Activated CD4-positive, alpha-beta T cell treated with anti-CD3 and anti-CD28 coated beads for 4 hours (primary cell): Measurements from ENCODE around the gene PLD4.

Experiments
- DNase-seq, 2 donors: peaks; one replicate each; pipeline ENCODE4 v3.0.0-alpha.2; 2020

The PLD4 gene

DNA sequence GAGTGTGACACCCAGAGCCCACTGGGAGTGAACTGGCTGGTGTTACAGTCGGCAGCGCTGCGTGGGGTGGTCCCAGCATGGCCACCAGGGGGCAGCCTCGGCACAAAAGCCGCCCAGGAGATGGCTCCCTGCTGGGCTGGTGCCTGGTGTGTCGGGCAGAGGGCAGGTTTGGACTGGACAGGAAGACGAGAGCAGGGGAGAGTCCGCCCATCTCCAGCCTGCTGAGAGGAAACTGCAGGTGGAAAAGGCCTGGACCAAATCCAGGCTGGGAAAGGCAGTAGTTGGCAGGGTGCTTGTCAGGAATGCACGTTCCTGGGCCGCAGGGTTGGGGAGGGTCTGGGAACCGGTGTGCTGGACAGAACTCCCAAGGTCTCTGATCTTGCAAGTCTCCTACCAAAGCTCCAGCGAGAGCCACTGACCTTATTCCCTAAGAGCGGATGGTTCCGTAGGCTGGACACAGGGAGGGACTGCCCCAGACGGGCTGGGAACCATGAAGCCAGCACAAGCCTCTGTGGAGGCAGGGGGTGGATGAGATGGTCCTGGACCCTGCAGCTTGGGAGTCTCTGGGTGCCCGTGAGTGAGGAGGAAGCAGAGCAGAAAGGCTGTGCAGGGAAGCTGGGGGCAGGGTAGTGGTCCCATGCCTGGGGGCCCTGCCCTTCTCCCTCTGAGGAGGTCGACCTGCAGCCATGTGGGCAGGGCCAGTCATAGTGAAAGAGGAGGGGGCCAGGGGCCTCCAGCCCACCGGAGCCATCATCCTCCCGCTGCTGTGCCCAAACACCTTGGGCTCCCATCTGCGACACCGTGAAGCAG is 51.7 kb downstream of the PLD4 start:
- DNase-seq, result peak; percentile 83 to 87

DNA sequence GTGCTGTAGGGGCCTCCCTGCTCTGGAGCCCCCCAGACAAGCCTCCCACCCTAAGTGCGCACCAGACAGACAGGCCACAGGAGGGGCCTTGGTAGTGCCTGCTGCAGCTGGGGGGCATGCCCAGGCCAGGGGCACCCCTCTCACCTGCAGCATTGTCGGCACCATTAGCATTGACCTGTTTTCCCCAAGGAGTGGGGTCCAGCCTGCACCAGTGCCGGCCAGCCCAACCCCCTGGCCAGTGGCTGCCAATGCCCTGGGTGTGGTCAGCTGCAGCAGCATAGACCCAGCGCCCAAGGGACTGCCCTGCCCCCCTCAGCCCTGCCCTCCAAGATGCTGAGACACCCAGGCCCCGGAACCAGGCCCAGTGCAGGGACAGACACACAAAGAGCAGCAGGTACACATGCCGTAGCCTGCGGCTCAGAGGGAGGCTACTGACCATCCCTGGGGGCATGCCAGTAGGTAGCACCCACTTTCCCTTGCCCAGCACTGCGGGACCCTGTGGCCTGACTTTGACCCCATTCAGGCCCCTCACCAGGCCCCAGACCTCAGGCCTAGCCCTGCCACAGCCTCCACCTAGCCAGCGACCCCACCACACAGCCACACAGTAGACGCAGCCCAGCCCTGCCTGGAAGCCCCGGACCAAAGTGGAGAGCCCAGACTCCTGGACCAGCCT is 52.5 kb downstream of the PLD4 start:
- DNase-seq, result no peak

DNA sequence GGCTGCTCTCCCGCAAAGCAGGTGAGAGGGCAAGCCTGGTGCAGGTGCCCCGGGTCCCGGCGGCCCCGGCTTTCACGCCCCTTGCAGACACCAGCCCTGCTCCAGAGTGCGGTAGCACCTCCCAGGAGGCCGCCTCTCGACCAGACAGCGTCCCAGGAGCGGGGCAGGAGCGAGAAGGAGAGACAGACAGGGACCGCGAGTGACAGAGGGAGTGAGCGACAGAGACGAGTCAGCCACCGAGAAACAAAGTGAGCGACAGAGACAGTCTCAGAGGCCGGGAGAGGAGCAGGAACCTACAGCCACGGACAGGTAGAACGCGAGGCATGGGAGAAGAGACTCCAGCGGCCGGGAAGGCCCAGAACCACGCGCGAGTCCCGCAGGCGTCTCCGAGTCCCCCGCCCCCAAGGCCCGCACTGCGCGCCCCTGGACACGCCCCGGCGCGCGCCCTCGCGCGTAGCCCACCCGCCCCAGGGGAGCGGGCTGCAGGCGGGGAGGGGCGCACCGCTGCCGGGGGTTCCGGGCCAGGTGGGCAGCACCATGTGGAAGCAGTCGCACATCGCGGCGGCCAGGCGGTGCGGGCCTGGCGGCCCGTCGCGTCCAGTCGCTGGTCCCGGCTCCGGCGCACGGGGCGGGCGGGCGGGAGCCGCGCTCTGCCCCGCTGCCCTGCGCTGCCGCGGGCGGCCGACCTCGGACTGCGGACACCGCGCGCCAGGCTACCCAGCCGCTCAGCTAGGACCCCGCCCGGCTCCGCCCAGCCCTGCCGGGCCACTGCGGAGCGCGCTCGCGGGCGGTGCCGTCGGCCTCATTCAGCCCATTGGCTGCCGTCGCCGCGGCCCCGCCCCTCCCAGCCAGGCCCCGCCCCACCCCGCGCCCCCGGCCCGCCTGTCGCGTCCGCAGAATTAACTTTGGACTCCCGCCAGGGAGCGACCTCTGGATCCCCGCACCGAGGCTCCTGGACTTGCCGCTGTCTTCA is 53.3 kb downstream of the PLD4 start, which contains the start of gene AHNAK2:
TSS of gene AHNAK2 (minus strand) at position 694 of the 973 bp plus-strand sequence. CDS start at position 557, 137 bp downstream.
- DNase-seq, result peak in 1 of 2 donors; percentile 46

DNA sequence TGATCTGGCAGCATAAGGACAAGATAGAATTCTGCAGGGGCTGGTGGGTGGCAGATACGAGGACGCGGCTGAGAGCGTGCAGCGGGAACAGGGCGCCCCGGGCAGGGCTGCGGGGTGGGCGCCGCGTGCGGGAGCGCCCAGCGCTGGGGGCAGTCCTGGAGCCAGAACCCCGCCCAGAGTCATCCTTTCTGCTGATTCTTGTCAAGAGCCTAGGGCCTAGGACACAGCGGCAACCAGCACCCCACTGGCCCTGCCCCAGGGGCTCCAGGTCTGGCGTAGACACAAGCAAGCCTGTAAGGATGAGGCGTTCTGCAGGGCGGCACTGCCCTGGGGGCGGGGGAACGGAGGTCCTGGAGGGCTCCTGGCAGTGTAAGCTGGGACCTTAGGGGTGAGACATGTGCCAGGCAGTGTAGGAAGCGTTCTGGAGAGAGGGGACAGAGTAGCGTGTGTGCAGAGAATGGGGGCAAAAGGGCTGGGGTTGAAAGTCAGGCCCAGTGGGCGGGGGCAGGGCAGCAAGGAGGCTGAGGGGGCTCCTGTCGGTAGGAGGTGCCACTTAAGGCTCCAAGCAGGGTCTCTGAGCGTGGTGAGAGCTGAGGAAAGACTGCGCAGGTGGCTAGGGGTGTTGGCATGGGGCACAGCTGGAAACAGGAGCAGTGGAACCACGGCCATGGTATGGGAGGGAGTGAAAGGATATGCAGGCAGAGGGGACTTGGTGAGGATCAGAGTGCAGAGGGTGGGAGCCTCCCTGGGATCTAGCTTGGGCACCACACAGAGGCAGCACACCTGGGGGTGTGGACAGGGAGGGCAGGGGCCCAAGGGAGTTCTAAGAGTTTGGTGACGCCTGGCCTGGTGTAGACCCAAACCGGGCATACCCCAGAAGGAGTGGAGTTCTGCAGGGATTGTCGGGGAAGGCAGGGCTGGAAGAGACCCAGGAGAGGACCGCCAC is 54.3 kb downstream of the PLD4 start:
- DNase-seq, result no peak

DNA sequence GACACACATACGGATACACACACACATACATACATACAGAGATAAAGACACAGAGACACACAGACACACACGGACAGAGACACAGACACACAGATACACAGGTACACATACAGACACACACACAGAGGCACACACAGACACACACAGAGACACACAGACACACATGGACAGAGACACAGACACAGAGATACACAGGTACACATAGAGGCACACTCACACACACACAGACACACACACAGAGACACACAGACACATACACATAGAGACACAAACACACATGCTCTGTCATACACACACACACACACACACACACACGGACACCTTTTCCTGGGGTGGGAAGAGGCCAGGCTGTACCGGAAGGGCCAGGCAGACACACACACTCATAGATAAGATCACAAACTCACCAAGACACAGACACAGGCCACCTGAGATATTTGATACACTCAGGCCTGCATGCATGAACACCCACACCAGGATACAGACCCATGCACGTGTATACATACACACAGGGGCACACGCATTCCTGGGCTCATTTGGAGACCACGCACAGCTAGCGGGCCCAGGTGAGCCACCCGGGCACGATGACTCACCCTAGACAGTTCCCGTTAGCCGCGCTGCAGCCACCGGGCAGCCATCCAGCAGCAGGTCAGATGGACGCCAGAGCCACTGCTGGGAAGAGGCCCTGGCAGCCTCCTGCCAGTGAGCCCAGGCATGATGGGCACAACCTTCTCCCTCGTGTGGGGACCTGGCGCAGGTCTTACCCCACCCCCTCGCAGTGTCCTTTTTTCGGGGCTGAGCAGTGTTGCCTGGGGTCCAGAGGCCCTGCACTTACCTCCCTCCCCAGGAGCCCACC is 55.3 kb downstream of the PLD4 start:
- DNase-seq, result no peak

DNA sequence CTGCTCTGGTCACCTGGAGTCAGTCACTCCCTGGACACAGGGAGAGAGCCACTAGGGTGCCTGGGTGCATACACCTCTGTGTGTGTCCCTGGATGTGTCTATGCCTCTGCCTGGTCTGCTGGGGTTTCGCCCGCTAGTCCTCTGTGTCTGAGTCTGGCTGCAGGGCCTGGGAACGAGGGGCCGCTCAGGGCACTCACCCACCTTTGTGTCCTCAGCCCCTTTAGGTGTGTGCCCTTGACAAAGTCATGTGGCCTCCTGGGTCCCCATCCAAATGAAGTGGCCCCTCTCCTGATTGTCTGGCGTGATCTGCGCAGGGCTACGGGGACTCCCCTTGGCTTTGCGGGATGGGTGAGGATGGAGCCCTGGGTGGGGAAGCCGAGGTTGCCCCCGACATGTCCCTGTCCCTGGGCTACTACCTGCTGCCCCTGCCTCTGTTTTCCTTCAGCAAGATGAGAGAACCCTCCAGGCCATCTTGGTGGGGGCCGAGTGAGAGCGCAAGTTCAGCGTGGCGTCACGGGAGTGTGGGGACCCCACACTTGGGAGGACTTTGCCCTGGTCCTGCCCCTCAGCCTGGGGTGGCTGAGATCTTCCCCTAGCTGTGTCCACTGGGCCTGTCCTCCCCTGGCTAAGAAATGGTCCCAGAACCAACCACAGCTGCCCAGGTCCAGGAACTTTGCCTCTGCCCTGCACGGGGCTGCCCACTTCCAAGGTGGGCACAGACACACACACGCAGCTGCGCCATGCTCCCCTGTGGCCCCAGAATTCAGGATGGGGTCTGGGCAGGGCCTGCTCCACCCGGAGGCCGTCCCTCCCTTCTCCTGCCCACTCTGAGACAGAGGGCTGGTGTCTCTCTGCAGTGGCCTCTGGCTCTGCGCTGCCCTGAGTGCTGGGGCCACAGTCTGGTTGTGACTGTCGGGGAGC is 56.2 kb downstream of the PLD4 start:
- no peak for DNase-seq

DNA sequence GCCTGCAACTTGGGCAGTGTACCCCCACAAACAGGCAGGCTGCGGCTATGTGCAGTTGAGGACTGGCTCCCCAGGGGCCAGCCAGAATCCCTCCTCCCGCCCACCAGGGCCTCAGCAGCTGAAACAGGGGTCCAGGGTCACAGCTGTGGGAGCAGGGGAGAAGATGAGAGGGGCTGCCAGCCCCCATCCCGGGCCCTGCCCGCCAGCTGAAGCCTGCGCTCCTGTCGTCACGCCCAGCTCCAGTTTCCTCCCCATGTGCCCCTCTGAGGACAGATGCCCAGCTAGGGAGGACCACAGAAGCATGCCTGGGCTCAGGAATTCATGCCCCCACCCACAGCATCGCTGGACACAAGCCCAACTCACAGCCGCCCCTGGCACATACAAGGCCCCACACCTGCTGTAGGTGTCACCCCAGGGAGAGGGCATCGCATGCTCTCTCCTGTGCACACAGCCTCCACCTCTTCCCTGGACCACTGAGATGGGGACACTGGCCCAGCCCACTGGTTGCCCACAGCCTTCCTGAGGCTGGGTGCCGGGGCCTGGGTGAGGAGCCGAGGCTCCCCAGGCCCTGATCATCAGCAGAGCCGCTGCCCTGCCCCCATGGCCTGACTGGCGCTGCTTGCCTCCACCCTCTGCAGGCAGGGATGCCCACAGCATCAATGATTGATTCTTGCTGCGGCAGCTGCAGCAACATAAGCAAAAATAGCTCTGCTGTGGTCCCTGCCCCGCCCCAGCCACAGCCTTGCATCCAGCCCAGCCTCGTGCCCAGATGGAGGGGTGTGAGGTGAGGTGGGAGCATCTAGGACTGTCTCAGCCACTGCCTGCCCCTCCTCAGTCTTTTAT is 57.2 kb downstream of the PLD4 start:
- no peak for DNase-seq

DNA sequence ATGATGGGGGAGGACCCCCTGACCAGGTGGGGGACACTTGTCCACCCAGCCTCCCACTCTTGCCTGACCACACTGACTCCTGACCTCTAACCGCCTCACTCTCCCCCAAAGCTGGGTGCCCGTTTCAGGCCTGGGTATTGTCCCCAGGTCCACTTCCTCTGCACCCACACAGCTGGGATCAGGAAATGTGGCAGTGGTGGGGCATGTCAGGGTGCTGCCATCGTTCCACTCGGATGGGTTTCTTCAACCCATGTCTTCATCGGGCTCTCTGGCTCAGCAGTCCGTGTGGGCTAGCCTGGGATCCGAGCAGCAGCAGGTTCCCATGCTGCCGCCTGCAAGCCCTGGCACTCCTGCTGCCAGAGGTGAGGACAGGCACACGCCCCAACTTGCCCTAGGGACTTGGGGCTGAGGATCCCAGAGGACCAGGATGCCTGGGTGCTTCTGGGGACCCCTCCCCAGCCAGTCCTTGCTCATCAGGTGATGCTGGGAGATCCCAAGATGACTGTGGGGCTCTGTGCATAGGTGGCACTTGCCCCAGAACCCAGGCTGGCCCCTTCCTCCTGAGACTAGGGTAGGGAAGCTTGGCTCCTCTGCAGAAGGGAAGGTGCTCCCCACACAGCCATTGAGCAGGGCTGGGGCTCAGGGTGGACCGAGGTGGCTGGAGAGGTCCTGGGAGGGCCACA is 58.0 kb downstream of the PLD4 start:
- no peak for DNase-seq
